ENCODE results near the gene CDK8.
A peak's percentile ranks its signal among the peaks of the same experiment; 100 is the strongest.

CDK8 gene

DNA sequence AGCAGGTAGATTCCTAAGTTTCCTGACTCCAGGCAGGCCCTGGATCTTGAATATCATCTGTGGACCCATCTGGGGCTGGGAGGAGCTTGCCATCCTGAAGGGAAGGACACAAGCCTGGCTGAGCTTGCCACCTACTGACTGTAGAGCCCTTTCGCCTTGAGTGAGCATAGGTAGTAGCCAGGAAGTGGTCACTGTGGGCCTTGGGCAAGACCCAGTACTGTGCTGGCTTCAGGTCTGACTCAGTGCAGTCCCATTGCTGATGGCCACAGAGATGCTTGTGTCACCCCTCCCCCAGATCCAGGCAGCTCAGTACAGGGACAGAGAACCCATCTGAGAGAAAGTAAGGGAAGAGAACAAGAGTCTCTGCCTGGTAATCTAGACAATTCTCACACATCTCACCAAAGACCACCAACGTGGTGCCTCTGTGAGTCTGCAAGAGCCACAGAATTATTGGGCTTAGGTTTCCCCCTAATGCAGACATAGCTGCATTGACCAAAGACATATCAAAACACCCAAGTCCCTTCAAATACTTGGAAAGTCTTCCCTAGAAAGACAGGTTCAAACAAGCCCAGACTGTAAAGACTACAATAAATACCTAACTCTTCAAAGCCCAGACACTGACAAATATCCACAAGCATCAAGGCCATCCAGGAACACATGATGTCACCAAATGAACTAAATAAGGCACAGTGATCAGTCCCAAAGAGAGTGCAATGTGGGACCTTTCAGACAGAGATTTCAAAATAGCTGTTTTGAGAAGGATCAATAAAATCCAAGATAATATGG, 195.3 kb downstream of the CDK8 start:
- no peak for TF ChIP-seq ISL1 (CRISPR knock-in tag; IDR thresholded peaks at IDR 0.05)
- TF ChIP-seq ZNF70 (CRISPR knock-in tag; IDR thresholded peaks at IDR 0.05) = no peak
- no peak for TF ChIP-seq TSHZ2 (CRISPR knock-in tag; IDR thresholded peaks at IDR 0.05)
- no peak for TF ChIP-seq CSDC2 (CRISPR knock-in tag; IDR thresholded peaks at IDR 0.05)
- TF ChIP-seq ZFP30 (CRISPR knock-in tag; IDR thresholded peaks at IDR 0.05) = no peak
- TF ChIP-seq RARB (CRISPR knock-in tag; IDR thresholded peaks at IDR 0.05) = no peak
- TF ChIP-seq ZC3H10 (CRISPR knock-in tag; IDR thresholded peaks at IDR 0.05) = no peak
- no peak for TF ChIP-seq ZNF8 (CRISPR knock-in tag; IDR thresholded peaks at IDR 0.05)
- no peak for TF ChIP-seq TOX (CRISPR knock-in tag; IDR thresholded peaks at IDR 0.05; ENCODE audit: borderline replicate concordance)
- TF ChIP-seq, protein P1, sequence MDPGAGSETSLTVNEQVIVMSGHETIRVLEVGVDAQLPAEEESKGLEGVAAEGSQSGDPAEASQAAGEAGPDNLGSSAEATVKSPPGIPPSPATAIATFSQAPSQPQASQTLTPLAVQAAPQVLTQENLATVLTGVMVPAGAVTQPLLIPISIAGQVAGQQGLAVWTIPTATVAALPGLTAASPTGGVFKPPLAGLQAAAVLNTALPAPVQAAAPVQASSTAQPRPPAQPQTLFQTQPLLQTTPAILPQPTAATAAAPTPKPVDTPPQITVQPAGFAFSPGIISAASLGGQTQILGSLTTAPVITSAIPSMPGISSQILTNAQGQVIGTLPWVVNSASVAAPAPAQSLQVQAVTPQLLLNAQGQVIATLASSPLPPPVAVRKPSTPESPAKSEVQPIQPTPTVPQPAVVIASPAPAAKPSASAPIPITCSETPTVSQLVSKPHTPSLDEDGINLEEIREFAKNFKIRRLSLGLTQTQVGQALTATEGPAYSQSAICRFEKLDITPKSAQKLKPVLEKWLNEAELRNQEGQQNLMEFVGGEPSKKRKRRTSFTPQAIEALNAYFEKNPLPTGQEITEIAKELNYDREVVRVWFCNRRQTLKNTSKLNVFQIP (CRISPR knock-in tag; IDR thresholded peaks at IDR 0.05; ENCODE audit: borderline replicate concordance, low read depth) = no peak
- TF ChIP-seq, protein P2, sequence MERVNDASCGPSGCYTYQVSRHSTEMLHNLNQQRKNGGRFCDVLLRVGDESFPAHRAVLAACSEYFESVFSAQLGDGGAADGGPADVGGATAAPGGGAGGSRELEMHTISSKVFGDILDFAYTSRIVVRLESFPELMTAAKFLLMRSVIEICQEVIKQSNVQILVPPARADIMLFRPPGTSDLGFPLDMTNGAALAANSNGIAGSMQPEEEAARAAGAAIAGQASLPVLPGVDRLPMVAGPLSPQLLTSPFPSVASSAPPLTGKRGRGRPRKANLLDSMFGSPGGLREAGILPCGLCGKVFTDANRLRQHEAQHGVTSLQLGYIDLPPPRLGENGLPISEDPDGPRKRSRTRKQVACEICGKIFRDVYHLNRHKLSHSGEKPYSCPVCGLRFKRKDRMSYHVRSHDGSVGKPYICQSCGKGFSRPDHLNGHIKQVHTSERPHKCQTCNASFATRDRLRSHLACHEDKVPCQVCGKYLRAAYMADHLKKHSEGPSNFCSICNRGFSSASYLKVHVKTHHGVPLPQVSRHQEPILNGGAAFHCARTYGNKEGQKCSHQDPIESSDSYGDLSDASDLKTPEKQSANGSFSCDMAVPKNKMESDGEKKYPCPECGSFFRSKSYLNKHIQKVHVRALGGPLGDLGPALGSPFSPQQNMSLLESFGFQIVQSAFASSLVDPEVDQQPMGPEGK (CRISPR knock-in tag; IDR thresholded peaks at IDR 0.05; ENCODE audit: borderline replicate concordance) = no peak
- no peak for TF ChIP-seq BACH2 (CRISPR knock-in tag; IDR thresholded peaks at IDR 0.05; ENCODE audit: borderline replicate concordance)
- no peak for TF ChIP-seq CREB5 (CRISPR knock-in tag; IDR thresholded peaks at IDR 0.05; ENCODE audit: low read depth)
- TF ChIP-seq GLIS3 (CRISPR knock-in tag; IDR thresholded peaks at IDR 0.05) = no peak
- no peak for TF ChIP-seq ARNTL (CRISPR knock-in tag; IDR thresholded peaks at IDR 0.05; ENCODE audit: borderline replicate concordance, low read depth)
- no peak for TF ChIP-seq SNAI2 (CRISPR knock-in tag; IDR thresholded peaks at IDR 0.05)
- TF ChIP-seq PPARA (CRISPR knock-in tag; IDR thresholded peaks at IDR 0.05; ENCODE audit: borderline replicate concordance) = no peak
- no peak for TF ChIP-seq CSRNP3 (CRISPR knock-in tag; IDR thresholded peaks at IDR 0.05)
- TF ChIP-seq ESRRG (CRISPR knock-in tag; IDR thresholded peaks at IDR 0.05) = no peak
- TF ChIP-seq TCF4 (CRISPR knock-in tag; IDR thresholded peaks at IDR 0.05; ENCODE audit: borderline replicate concordance) = no peak
- peak; percentile 22; the same call in 1 of the 3 replicates for ATAC-seq

All from SK-N-SH treated with all-trans-retinoic acid at 6 μM for 48 hours (cell line).